Esophagus muscularis mucosa (tissue), 4 donors: ENCODE data around the gene PARD3B. TPM values are rescaled to one million over a fixed set of nuclear protein-coding genes. Genes with fewer than 3 reads are reported as not detected.

Source experiments
- DNase-seq: peaks from one replicate; pipeline ENCODE4 v3.0.0-alpha.2; 2017; ENCODE audit errors: extremely low spot score
- H3K27ac ChIP-seq, 4 donors: fragments of 200-600 bp; sonication (generic); replicated peaks in 1 of 4; 1 replicate in 3 of 4; 2 replicates in 1 of 4; pipeline ENCODE4 v1.5.1; 2016 to 2019; ENCODE audit warnings: mild to moderate bottlenecking in 1 of 4
- H3K27me3 ChIP-seq, 4 donors: fragments of 200-600 bp; sonication (generic); one replicate each; pipeline versions ENCODE4 v1.5.1 to v1.6.0; 2016 to 2019
- H3K36me3 ChIP-seq, 4 donors: fragments of 200-600 bp; sonication (generic); one replicate each; pipeline ENCODE4 v1.5.1; 2016 to 2019
- H3K4me1 ChIP-seq, 4 donors: fragments of 200-600 bp; sonication (generic); one replicate each; pipeline ENCODE4 v1.5.1; 2016 to 2019
- H3K4me3 ChIP-seq, 4 donors: fragments of 200-600 bp; sonication (generic); 1 replicate in 2 of 4; 2 replicates in 2 of 4; pipeline ENCODE4 v1.5.1; 2016 to 2019; ENCODE audit warnings: mild to moderate bottlenecking in 4 of 4, moderate library complexity in 1 of 4
- H3K9me3 ChIP-seq, 4 donors: fragments of 200-600 bp; sonication (generic); 1 replicate in 3 of 4; 2 replicates in 1 of 4; pipeline ENCODE4 v1.5.1; 2016 to 2019
- EP300 ChIP-seq: sonication (generic); formaldehyde crosslinking; IDR thresholded peaks from one replicate; pipeline ENCODE4 v1.6.1; 2017; ENCODE audit warnings: antibody characterized with exemption
- POLR2A ChIP-seq: fragments of 450-650 bp; IDR thresholded peaks from one replicate; pipeline ENCODE4 v1.6.1; 2017; ENCODE audit warnings: antibody characterized with exemption, moderate library complexity, mild to moderate bottlenecking, low read depth
- POLR2AphosphoS5 ChIP-seq, 2 donors: sonication (generic); formaldehyde crosslinking; IDR thresholded peaks; one replicate each; pipeline ENCODE4 v1.6.1; 2017; ENCODE audit warnings: antibody characterized with exemption in 2 of 2
- WGBS: methylation state at CpG from one replicate; pipeline ENCODE4 v1.1.5; 2018; 5-methylcytosine and 5-hydroxymethylcytosine counted together
- intact Hi-C: fragments of 100-400 bp; cut with DNase I; formaldehyde crosslinking; loops from one replicate; pipeline ENCODE4 v1.15.1; 2023
- total RNA-seq, 4 donors: library from RNA; depleted of rRNA; stranded (reverse); fragments of >200 nt; gene quantifications; one replicate each; pipeline versions ENCODE4 v1.1.0 to v1.2.1, GENCODE V29; 2016
- TF ChIP-seq, protein P1 (sequence below), 3 experiments: fragments of 200-600 bp in 2 of 3; fragments of 450-650 bp in 1 of 3; sonication (generic) in 2 of 3; IDR thresholded peaks; one replicate each; pipeline ENCODE4 v1.5.1; 2017 to 2019; ENCODE audit warnings: antibody characterized with exemption in 3 of 3, mild to moderate bottlenecking in 2 of 3, moderate library complexity in 1 of 3

Gene PARD3B
- total RNA-seq, 4 donors from 2014 or later = 24.2 to 40.8 (median 32.5) TPM

DNA sequence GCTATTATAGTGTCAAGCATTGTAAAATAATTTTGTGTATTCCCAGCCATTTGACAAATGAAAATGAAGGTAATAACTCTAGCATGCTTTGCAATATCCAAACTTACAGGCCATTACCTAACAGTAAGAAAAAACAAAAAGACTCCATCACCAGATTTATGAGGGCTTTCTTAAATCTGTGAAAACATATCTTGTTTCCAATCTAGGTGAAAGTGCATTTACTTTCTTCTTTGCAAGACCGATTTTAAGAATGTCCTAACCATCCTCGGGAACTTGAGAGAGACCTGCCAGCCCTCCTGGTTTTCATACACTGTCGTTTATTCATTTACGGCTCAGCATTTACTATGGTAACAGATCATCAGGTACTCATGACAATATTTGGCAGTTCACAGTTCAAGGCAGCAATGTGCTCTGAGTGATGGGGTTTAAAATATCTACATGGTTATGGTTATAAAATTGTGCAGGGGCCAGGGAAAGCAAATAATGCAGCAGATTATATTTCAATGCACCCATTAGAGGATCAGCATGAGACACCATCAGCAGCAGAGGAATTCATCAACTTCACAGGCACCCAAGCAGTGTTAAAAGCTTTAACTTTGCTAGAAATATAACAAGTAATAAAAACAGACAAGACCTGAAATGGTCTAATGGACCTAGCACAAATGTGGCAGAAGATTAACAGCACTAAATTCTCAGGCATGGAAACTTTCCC, 34.4 kb upstream of the PARD3B start:
- Histone ChIP-seq H3K9me3 (no peaks in the 10 kb centered on the region), H3K4me1 (peaks cover 0 to 7% (median 1%) of the 10 kb centered on the region in 4 donors), H3K27me3 (no peaks in the 10 kb centered on the region), H3K4me3 (no peak overlapping the region), H3K36me3 (no peaks in the 10 kb centered on the region), H3K27ac (no peak overlapping the region)
- DNase-seq = no peak
- intact Hi-C loops = no loop called here
- TF ChIP-seq, protein P1, sequence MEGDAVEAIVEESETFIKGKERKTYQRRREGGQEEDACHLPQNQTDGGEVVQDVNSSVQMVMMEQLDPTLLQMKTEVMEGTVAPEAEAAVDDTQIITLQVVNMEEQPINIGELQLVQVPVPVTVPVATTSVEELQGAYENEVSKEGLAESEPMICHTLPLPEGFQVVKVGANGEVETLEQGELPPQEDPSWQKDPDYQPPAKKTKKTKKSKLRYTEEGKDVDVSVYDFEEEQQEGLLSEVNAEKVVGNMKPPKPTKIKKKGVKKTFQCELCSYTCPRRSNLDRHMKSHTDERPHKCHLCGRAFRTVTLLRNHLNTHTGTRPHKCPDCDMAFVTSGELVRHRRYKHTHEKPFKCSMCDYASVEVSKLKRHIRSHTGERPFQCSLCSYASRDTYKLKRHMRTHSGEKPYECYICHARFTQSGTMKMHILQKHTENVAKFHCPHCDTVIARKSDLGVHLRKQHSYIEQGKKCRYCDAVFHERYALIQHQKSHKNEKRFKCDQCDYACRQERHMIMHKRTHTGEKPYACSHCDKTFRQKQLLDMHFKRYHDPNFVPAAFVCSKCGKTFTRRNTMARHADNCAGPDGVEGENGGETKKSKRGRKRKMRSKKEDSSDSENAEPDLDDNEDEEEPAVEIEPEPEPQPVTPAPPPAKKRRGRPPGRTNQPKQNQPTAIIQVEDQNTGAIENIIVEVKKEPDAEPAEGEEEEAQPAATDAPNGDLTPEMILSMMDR (IDR thresholded peaks at IDR 0.05) = no peak
- TF ChIP-seq POLR2AphosphoS5 (IDR thresholded peaks at IDR 0.05) (no peak), POLR2A (no peak), EP300 (no peak)
- 29% methylated on average over 4 of the region's 4 CpGs for WGBS

GRCh38 chr2:204514439-204514838, 30.8 kb upstream of the PARD3B start:
- H3K27me3 ChIP-seq = no peaks in the 10 kb centered on the region
- no peaks in the 10 kb centered on the region for H3K36me3 ChIP-seq
- no peak overlapping the region for H3K27ac ChIP-seq
- peaks cover 0 to 7% (median 1%) of the 10 kb centered on the region in 4 donors for H3K4me1 ChIP-seq
- DNase-seq = no peak
- no peaks in the 10 kb centered on the region for H3K9me3 ChIP-seq
- TF ChIP-seq EP300 (no peak), POLR2AphosphoS5 (IDR thresholded peaks at IDR 0.05) (no peak), POLR2A (no peak)
- TF ChIP-seq, protein P1 (IDR thresholded peaks at IDR 0.05) = no peak
- intact Hi-C loops = no loop called here
- WGBS = 69% methylated on average over 2 of the region's 2 CpGs
- no peak overlapping the region for H3K4me3 ChIP-seq

GRCh38 chr2:204515416-204515815, 29.9 kb upstream of the PARD3B start:
- Histone ChIP-seq H3K9me3 (no peaks in the 10 kb centered on the region), H3K27me3 (no peaks in the 10 kb centered on the region), H3K4me3 (no peak overlapping the region), H3K36me3 (no peaks in the 10 kb centered on the region), H3K4me1 (peaks cover 0 to 7% (median 1%) of the 10 kb centered on the region in 4 donors), H3K27ac (no peak overlapping the region)
- no peak for DNase-seq
- TF ChIP-seq POLR2AphosphoS5 (IDR thresholded peaks at IDR 0.05) (no peak), EP300 (no peak), POLR2A (no peak)
- TF ChIP-seq, protein P1 (IDR thresholded peaks at IDR 0.05) = no peak
- intact Hi-C loops = no loop called here
- 79% methylated on average over 3 of the region's 3 CpGs for WGBS

- Histone ChIP-seq H3K9me3 (no peaks in the 10 kb centered on the region), H3K27me3 (no peaks in the 10 kb centered on the region), H3K4me1 (no peaks in the 10 kb centered on the region), H3K27ac (no peak overlapping the region), H3K4me3 (no peak overlapping the region), H3K36me3 (no peaks in the 10 kb centered on the region)
- TF ChIP-seq, protein P1 (IDR thresholded peaks at IDR 0.05) = no peak
- TF ChIP-seq POLR2A (no peak), EP300 (no peak), POLR2AphosphoS5 (IDR thresholded peaks at IDR 0.05) (no peak)
- intact Hi-C loops = no loop called here
- WGBS = 93% methylated on average over 5 of the region's 5 CpGs
- DNase-seq = no peak
Observed at GRCh38 chr2:204517154-204517553, 28.1 kb upstream of the PARD3B start.
